ENCODE results near the gene PADI3. TPM values are rescaled to one million over a fixed set of nuclear protein-coding genes. Genes with fewer than 3 reads are reported as not detected.

PADI3 gene, protein sequence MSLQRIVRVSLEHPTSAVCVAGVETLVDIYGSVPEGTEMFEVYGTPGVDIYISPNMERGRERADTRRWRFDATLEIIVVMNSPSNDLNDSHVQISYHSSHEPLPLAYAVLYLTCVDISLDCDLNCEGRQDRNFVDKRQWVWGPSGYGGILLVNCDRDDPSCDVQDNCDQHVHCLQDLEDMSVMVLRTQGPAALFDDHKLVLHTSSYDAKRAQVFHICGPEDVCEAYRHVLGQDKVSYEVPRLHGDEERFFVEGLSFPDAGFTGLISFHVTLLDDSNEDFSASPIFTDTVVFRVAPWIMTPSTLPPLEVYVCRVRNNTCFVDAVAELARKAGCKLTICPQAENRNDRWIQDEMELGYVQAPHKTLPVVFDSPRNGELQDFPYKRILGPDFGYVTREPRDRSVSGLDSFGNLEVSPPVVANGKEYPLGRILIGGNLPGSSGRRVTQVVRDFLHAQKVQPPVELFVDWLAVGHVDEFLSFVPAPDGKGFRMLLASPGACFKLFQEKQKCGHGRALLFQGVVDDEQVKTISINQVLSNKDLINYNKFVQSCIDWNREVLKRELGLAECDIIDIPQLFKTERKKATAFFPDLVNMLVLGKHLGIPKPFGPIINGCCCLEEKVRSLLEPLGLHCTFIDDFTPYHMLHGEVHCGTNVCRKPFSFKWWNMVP
- total RNA-seq = not detected in 2 replicates

DNA sequence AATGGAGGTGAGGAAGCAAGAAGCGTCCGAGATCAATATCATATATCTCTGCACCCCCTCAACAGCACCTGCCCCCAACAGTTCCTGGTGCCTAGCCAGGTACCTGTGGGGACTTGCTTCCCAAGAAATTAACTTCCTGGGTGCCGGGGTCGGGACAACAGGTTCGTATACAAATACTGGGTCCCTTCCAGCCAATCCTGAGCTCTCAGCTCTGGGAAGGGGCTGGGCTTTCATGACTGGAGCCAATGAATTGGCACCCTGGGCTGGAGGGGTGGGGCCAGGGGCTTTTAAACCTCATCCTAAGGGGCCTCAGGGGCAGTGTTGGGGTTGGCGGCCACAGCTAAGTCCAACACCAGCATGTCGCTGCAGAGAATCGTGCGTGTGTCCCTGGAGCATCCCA, at the start of gene PADI3:
Gene PADI3 (plus strand): TSS at position 318 of the 400 bp plus-strand sequence. CDS start 40 bp downstream, at position 358.

DNA sequence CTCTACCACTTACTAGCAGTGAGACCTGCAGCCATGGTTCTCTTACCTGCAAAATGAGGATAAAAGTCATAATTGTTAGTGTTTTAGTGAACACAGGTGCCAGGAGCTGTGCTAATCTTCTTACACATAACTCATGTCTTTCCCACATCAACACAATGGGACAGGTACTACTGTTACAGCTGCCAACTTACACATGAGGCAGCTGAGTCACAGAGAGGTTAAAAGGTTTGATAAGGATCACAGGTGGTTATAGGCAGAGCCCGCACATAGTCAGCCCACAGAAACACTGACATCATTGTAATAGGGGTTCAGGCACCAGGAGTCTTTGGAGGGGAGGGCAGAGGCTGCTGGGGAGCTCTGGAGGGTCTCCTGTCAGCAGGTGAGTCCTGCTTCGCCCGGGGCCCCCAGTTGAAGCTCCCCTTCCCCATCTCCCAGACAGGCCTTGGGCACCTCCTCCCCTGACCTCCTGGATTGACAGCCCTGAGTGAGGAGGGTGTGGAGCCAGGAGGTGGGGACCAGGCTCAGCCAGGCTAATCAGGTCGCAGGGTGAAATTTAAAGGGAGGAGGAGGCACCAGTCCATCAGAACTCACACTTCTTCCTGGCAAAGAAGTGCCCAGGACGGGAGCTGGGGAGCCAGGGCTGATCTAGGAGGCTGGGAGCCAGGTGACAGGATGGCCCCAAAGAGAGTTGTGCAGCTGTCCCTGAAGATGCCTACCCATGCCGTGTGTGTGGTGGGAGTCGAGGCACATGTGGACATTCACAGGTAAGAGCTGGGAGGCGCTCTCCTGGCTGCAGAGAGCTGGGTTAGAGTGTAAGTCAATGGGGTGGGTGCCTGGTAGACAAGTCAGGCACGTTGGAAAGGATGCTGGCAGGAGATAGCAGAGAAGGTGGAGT, 44.1 kb upstream of the PADI3 start, which contains the start of gene PADI1:
Gene PADI1 (plus strand): TSS at position 583 of the 895 bp plus-strand sequence. CDS start 90 bp downstream, at position 673.

DNA sequence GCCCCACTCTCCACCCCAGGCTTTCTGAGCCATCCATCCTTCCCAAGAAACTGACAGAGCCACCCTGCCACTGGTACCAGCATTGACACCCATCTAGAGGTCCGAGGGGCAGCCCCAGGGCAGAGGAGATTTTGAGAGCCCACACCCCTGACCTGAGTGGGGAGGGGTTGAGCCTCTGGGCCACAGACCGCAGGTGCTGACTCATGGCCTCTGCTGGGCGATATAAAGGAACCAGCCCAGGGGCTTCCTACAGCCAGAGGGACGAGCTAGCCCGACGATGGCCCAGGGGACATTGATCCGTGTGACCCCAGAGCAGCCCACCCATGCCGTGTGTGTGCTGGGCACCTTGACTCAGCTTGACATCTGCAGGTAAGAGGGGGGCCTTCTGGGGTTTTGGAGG, 59.0 kb downstream of the PADI3 start, which contains the start of gene PADI4:
Gene PADI4 (plus strand): TSS at position 252 of the 400 bp plus-strand sequence. CDS start 26 bp downstream, at position 278.

Other genes starting within 250 kb of the PADI3 start
- 17.6 TPM in 2 replicates for gene ATP13A2, start 237.2 kb upstream of the PADI3 start, total RNA-seq
- gene SDHB, start 195.1 kb upstream of the PADI3 start, total RNA-seq = 151 and 159 TPM in 2 replicates
- gene PADI2, start 129.6 kb upstream of the PADI3 start, total RNA-seq = under 0.01 TPM in 1 of 2 replicates, not detected in the other
- gene PADI1, start 44.0 kb upstream of the PADI3 start, total RNA-seq = under 0.01 TPM in 1 of 2 replicates, not detected in the other
- not detected in 2 replicates for gene PADI4, start 59.1 kb downstream of the PADI3 start, total RNA-seq
- not detected in 2 replicates for gene PADI6, start 123.1 kb downstream of the PADI3 start, total RNA-seq
- 43.1 and 46.6 TPM in 2 replicates for gene RCC2, start 190.6 kb downstream of the PADI3 start, total RNA-seq